ENCODE data around the gene B9D2. TPM values are rescaled to one million over a fixed set of nuclear protein-coding genes. Genes with fewer than 3 reads are reported as not detected.

The B9D2 gene
- total and polyA plus RNA-seq, 2 experiments from 2014 or later: 2.7 to 7.4 TPM

- Histone ChIP-seq H2AFZ (no peak overlapping the region), H3K27me3 (ENCODE audit: insufficient read depth) (peaks cover 10% of the 10 kb centered on the region), H3K27ac (ENCODE audit: low read depth) (no peak overlapping the region), H3F3A (replicated peaks; ENCODE audit: low read depth) (peaks cover 5% of the 10 kb centered on the region), H3K79me2 (replicated peaks; ENCODE audit: insufficient read depth) (no peaks in the 10 kb centered on the region), H3K36me3 (ENCODE audit: insufficient read depth) (no peaks in the 10 kb centered on the region), H4K20me1 (replicated peaks; ENCODE audit: insufficient read depth) (no peaks in the 10 kb centered on the region), H3K4me3 (no peak overlapping the region), H3K9me2 (ENCODE audit: insufficient read depth) (no peaks in the 10 kb centered on the region), H3K4me1 (ENCODE audit: insufficient read depth) (peaks cover 16% of the 10 kb centered on the region), H3K4me2 (no peak overlapping the region)
- H3K4me3 Mint-ChIP-seq: no peak overlapping the region
- no peaks in the 10 kb centered on the region; the same call in 2 of the 3 replicates for H3K36me3 Mint-ChIP-seq (ENCODE audit: low read depth)
- ATAC-seq: no peak
- no peaks in the 10 kb centered on the region for H3K9me3 Mint-ChIP-seq
- H3K4me1 Mint-ChIP-seq: peaks cover 17% of the 10 kb centered on the region
- TF ChIP-seq POLR2AphosphoS5 (IDR thresholded peaks at IDR 0.05; ENCODE audit: low read depth): no peak
- no peak for TF ChIP-seq CTCF (conservative IDR thresholded peaks at IDR 0.05; ENCODE audit: low read depth in 2 of 2)
- TF ChIP-seq REST (IDR thresholded peaks at IDR 0.05; ENCODE audit: unreplicated experiment): no peak
- TF ChIP-seq EZH2phosphoT487 (IDR thresholded peaks at IDR 0.05; ENCODE audit: unreplicated experiment): no peak
- TF ChIP-seq CREB1 (CRISPR knock-in tag; IDR thresholded peaks at IDR 0.05; ENCODE audit: low read depth): no peak
- TF ChIP-seq ETS1 (IDR thresholded peaks at IDR 0.05): no peak
- TF ChIP-seq ZNF114 (CRISPR knock-in tag; IDR thresholded peaks at IDR 0.05): no peak
- no peak for TF ChIP-seq JUNB (IDR thresholded peaks at IDR 0.05; ENCODE audit: unreplicated experiment)
- no peak for DNase-seq (ENCODE audit: low spot score)
- H3K27me3 Mint-ChIP-seq (ENCODE audit: insufficient read depth, low read depth, poor library complexity): peaks cover 5% of the 10 kb centered on the region
- H3K27ac Mint-ChIP-seq: no peak overlapping the region
Observed at GRCh38 chr19:41334793-41335192, 29.2 kb downstream of the B9D2 start.

- DNase-seq (ENCODE audit: low spot score) (no peak), ATAC-seq (no peak)
- Mint-ChIP-seq H3K27ac (no peak overlapping the region), H3K9me3 (no peaks in the 10 kb centered on the region), H3K36me3 (ENCODE audit: low read depth) (no peaks in the 10 kb centered on the region; the same call in 2 of the 3 replicates), H3K27me3 (ENCODE audit: insufficient read depth, low read depth, poor library complexity) (peaks cover 16% of the 10 kb centered on the region), H3K4me3 (no peak overlapping the region), H3K4me1 (peaks cover 28% of the 10 kb centered on the region)
- no peak overlapping the region for H3K4me2 ChIP-seq
- H3K4me1 ChIP-seq (ENCODE audit: insufficient read depth): peaks cover 20% of the 10 kb centered on the region
- no peaks in the 10 kb centered on the region for H3K36me3 ChIP-seq (ENCODE audit: insufficient read depth)
- peaks cover 10% of the 10 kb centered on the region for H3K27me3 ChIP-seq (ENCODE audit: insufficient read depth)
- no peaks in the 10 kb centered on the region for H3K79me2 ChIP-seq (replicated peaks; ENCODE audit: insufficient read depth)
- H4K20me1 ChIP-seq (replicated peaks; ENCODE audit: insufficient read depth): no peaks in the 10 kb centered on the region
- no peak overlapping the region for H3K27ac ChIP-seq (ENCODE audit: low read depth)
- peaks cover 5% of the 10 kb centered on the region for H3F3A ChIP-seq (replicated peaks; ENCODE audit: low read depth)
- no peak overlapping the region for H2AFZ ChIP-seq
- H3K9me2 ChIP-seq (ENCODE audit: insufficient read depth): no peaks in the 10 kb centered on the region
- no peak overlapping the region for H3K4me3 ChIP-seq
- no peak for TF ChIP-seq REST (IDR thresholded peaks at IDR 0.05; ENCODE audit: unreplicated experiment)
- TF ChIP-seq CREB1 (CRISPR knock-in tag; IDR thresholded peaks at IDR 0.05; ENCODE audit: low read depth): no peak
- no peak for TF ChIP-seq EZH2phosphoT487 (IDR thresholded peaks at IDR 0.05; ENCODE audit: unreplicated experiment)
- no peak for TF ChIP-seq CTCF (conservative IDR thresholded peaks at IDR 0.05; ENCODE audit: low read depth in 2 of 2)
- no peak for TF ChIP-seq ETS1 (IDR thresholded peaks at IDR 0.05)
Observed at GRCh38 chr19:41332468-41332867, 31.5 kb downstream of the B9D2 start.
